G401 (cell line): Measurements from ENCODE around the gene RBCK1. TPM values are rescaled to one million over a fixed set of nuclear protein-coding genes. Genes with fewer than 3 reads are reported as not detected.

Experiments
- DNase-seq: peaks from one replicate; pipeline ENCODE4 v3.0.0-alpha.2; 2015; ENCODE audit warnings: low spot score
- in situ Hi-C: cut with HindIII; loops from 2 replicates; pipeline ENCODE4 v1.10.0; 2016; ENCODE audit warnings: low sequenced_read_pairs, mixed read lengths
- total RNA-seq: library from RNA; depleted of rRNA; stranded (reverse); fragments of >200 nt; shearing (Covaris generic); gene quantifications from 2 replicates; pipeline ENCODE4 v1.2.3, GENCODE V29; 2014; rRNA removed

The RBCK1 gene
- total RNA-seq, 1 experiment from 2014 or later = 58.5 TPM

DNA sequence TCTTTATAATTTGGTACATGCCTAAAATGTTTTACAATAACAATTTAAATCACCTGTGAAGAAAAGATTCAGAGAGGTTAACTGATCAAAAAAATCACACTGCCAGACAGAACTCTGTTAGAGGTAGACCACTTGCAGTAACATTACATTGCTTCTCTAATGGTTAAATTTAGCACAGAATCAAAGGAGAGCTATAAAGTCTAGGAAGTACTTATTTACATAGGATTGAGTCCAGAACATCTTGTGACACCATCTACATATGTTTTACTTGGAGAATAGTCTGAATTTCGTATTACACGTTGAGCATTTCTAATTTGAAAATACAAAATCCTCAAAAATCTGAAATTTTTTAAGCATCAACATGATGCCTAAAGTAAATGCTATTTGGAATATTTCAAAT, 71.4 kb downstream of the RBCK1 start:
- no peak for DNase-seq
- in situ Hi-C loops = loop anchor here (10.0 kb wide), 1 partner anchor 165 kb away; no protein-coding TSS in a partner anchor

DNA sequence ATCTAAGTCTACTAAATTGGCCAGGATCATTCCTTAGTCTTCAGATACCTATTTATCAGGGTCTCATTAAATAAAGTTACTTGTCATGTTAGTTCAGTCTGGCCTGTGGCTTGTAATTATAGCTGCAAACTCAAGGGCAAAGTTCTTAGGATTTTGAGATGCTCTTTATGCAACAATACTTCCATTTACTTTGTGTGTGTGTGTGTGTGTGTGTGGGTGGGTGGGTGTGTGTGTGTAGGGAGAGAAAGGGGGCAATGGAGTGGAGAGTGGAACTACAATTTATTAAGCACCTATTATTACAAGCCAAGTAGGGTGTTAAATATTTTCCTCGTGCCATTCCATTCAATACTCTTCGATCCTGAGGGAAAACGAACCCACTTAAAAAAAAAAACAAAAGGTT, 71.9 kb downstream of the RBCK1 start:
- in situ Hi-C loops = no loop called here
- no peak for DNase-seq

DNA sequence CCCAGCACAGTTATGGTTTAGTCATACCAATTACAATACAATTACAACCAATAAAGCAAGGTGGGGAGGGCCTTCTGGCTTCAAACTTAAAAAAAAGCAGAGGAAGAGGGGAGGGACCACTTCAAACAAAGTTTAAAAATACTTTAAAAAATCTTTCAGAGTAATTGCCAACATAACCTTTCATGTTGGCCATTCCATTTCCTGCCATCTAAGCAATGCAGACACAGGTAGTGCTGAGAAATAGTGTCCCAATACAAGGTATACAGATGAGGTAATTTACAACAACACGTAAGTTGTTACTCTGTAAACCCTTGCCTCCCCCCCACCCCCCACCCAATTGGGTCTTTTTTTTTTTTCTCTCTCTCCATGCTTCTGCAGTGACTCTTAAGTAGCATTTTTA, 73.1 kb downstream of the RBCK1 start:
- no peak for DNase-seq
- in situ Hi-C loops = no loop called here

Other genes starting within 250 kb of the RBCK1 start
- gene DEFB128, start 218.6 kb upstream of the RBCK1 start, total RNA-seq = not detected in 2 replicates
- not detected in 2 replicates for gene DEFB129, start 181.0 kb upstream of the RBCK1 start, total RNA-seq
- not detected in 2 replicates for gene DEFB132, start 150.6 kb upstream of the RBCK1 start, total RNA-seq
- gene C20orf96, start 117.5 kb upstream of the RBCK1 start, total RNA-seq = 1.0 and 4.5 TPM in 2 replicates
- gene ZCCHC3, start 110.7 kb upstream of the RBCK1 start, total RNA-seq = 74.3 and 75.1 TPM in 2 replicates
- 9.6 and 12.4 TPM in 2 replicates for gene SOX12, start 82.7 kb upstream of the RBCK1 start, total RNA-seq
- gene NRSN2, start 61.2 kb upstream of the RBCK1 start, total RNA-seq = 65.9 and 70.0 TPM in 2 replicates
- gene TRIB3, start 27.5 kb upstream of the RBCK1 start, total RNA-seq = 12.9 and 15.6 TPM in 2 replicates
- gene TBC1D20, start 54.2 kb downstream of the RBCK1 start, total RNA-seq = 13.5 and 17.4 TPM in 2 replicates
- gene CSNK2A1, start 135.5 kb downstream of the RBCK1 start, total RNA-seq = 204 and 275 TPM in 2 replicates
- gene TCF15, start 202.0 kb downstream of the RBCK1 start, total RNA-seq = 0.10 and 3.1 TPM in 2 replicates
- 65.4 and 70.6 TPM in 2 replicates for gene SRXN1, start 244.9 kb downstream of the RBCK1 start, total RNA-seq